Left lung (tissue), 10 donors: ENCODE data around the gene PLXNA3. TPM values are rescaled to one million over a fixed set of nuclear protein-coding genes. Genes with fewer than 3 reads are reported as not detected.

ENCODE experiments used
- ATAC-seq: fragments of 200-7000 bp; cut with Tn5 transposase; one replicate; pipeline ENCODE4 v1.9.1; 2020; ENCODE audit warnings: moderate library complexity
- DNase-seq, 4 donors: peaks; one replicate each; pipeline ENCODE4 v3.0.0-alpha.2; 2013 to 2020
- H3K27ac ChIP-seq, 2 donors: fragments of 200-600 bp; sonication (generic) in 1 of 2; one replicate each; pipeline versions ENCODE4 v1.5.0 to v1.8.0; 2020 to 2021
- H3K27me3 ChIP-seq, 2 donors: fragments of 200-600 bp; sonication (generic) in 1 of 2; one replicate each; pipeline versions ENCODE4 v1.5.0 to v1.8.0; 2020 to 2021
- H3K36me3 ChIP-seq, 2 donors: fragments of 200-600 bp; sonication (generic) in 1 of 2; one replicate each; pipeline versions ENCODE4 v1.5.0 to v1.8.0; 2020 to 2021
- H3K4me1 ChIP-seq, 2 donors: fragments of 200-600 bp; one replicate each; pipeline ENCODE4 v1.8.0; 2021
- H3K4me3 ChIP-seq, 2 donors: fragments of 200-600 bp; sonication (generic) in 1 of 2; one replicate each; pipeline versions ENCODE4 v1.5.0 to v1.8.0; 2020 to 2021; ENCODE audit warnings: mild to moderate bottlenecking in 1 of 2
- H3K9me3 ChIP-seq, 2 donors: fragments of 200-600 bp; sonication (generic) in 1 of 2; one replicate each; pipeline versions ENCODE4 v1.5.0 to v1.8.0; 2020 to 2021
- intact Hi-C, 2 donors: fragments of 100-400 bp; cut with DNase I; formaldehyde crosslinking; loops; one replicate each; pipeline versions ENCODE4 v1.11.2 to v1.14.2; 2022
- polyA plus RNA-seq, 6 donors: library from polyadenylated mRNA; unstranded; fragments of 120-200 nt; gene quantifications; one replicate each; pipeline ENCODE4 v1.2.1, GENCODE V29; 2013; ENCODE audit not compliant: insufficient read length in 6 of 6
- total RNA-seq, 2 donors: library from RNA; stranded (reverse); fragmentation: NEBNext Ultra II Directional; extraction: Animal tissue kit (Norgen Biotek cat#: 25700); gene quantifications; one replicate each; pipeline ENCODE4 v1.2.1, GENCODE V29; 2021
- TF ChIP-seq, protein P1 (sequence below), 2 donors: fragments of 200-600 bp; sonication (generic) in 1 of 2; IDR thresholded peaks; one replicate each; pipeline versions ENCODE4 v1.5.0 to v1.8.0; 2021; ENCODE audit warnings: antibody characterized with exemption in 2 of 2
- donor health status: DM: no; HTN: yes; CAD: no.
- donor health status: DM: no; HTN: no; CAD: no.

The PLXNA3 gene
- total and polyA plus RNA-seq, 8 donors: 48.7 to 83.6 (median 60.9) TPM

DNA sequence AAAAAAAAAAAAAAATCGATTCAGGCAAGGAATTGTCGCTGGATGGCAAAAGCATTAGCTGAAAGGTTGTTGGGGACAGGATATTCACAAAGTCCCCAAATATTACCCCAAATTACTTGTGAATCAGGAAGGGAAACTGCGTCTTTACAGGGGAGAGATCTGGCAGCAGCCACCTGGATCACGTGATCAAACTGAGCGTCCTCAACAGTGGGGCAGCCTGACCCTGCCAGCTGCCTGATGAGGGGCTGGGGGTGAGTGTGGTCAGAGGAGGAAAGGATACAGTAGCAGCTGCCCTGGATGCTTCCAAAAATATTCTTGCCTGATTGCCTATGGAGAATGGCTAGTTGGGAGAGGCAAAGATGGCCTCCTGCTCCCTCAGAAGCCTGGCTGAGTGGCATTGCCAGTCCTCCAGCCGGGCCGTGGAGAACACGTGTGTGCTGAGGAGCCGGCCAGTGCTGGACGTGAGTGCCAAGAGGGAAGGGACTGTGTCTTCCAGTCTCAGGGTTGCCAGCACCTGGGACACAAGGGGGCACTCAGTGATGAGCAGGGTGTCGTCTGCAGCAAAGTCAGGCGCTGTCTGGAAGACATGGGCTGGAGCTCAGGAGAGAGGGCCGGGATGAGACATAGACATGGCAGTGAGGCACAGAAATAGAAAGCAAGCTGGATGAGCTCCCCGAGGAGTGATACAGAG lies 24.0 kb downstream of the PLXNA3 start:
- Histone ChIP-seq H3K27me3 (no peaks in the 10 kb centered on the region), H3K4me1 (peaks cover 6 to 32% of the 10 kb centered on the region in 2 donors), H3K4me3 (no peak overlapping the region), H3K9me3 (no peaks in the 10 kb centered on the region), H3K36me3 (peaks cover 0 to 8% of the 10 kb centered on the region in 2 donors), H3K27ac (no peak overlapping the region)
- intact Hi-C loops: no loop called here
- TF ChIP-seq, protein P1, sequence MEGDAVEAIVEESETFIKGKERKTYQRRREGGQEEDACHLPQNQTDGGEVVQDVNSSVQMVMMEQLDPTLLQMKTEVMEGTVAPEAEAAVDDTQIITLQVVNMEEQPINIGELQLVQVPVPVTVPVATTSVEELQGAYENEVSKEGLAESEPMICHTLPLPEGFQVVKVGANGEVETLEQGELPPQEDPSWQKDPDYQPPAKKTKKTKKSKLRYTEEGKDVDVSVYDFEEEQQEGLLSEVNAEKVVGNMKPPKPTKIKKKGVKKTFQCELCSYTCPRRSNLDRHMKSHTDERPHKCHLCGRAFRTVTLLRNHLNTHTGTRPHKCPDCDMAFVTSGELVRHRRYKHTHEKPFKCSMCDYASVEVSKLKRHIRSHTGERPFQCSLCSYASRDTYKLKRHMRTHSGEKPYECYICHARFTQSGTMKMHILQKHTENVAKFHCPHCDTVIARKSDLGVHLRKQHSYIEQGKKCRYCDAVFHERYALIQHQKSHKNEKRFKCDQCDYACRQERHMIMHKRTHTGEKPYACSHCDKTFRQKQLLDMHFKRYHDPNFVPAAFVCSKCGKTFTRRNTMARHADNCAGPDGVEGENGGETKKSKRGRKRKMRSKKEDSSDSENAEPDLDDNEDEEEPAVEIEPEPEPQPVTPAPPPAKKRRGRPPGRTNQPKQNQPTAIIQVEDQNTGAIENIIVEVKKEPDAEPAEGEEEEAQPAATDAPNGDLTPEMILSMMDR (IDR thresholded peaks at IDR 0.05): no peak
- DNase-seq (peak in 1 of 4 donors; percentile 27), ATAC-seq (no peak)

DNA sequence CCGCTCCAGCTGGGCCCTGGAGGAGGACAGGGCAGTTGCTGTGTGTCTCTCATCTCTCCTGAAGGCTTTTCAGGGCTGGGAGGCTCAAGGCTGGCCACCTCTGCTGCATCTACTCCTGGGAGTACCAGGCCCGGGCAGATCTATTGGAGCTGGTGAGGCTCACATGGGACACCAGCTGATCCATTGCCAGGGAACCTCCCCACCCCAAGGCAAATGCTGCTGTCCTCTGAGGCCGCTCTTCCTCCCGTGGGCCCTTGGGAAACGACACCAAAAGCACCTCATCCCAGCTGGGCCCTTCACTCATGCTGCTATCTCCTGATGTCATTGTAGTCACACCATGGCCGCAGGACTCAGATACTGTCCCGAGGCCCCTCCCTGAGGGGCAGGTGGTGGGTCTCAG lies 24.7 kb downstream of the PLXNA3 start:
- Histone ChIP-seq H3K27ac (no peak overlapping the region), H3K9me3 (no peaks in the 10 kb centered on the region), H3K27me3 (no peaks in the 10 kb centered on the region), H3K4me3 (no peak overlapping the region), H3K4me1 (peaks cover 6 to 40% of the 10 kb centered on the region in 2 donors), H3K36me3 (peaks cover 0 to 13% of the 10 kb centered on the region in 2 donors)
- TF ChIP-seq, protein P1 (IDR thresholded peaks at IDR 0.05): no peak
- DNase-seq (peak in 1 of 4 donors; percentile 23), ATAC-seq (no peak)
- intact Hi-C loops: no loop called here

DNA sequence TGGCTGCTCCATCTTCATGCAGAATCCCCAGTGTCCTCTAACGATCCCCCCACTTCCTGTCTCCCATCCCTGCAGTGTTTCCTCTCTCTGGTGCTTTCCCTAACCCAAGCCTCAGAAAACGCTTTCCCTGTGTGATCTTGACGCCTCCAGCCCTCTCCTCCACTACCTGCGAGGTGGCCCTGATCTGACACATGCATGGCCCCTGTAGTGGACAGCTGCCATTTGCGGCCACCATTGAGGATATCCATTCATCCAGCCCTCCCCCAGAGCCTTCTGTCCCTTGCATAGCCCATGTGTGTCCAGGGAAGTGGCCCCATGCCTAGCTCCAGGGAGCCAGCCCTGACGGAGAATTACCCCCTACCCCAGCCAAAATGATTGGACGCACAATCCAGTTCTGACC lies 25.2 kb downstream of the PLXNA3 start:
- no peaks in the 10 kb centered on the region for H3K9me3 ChIP-seq
- peaks cover 0 to 17% of the 10 kb centered on the region in 2 donors for H3K36me3 ChIP-seq
- intact Hi-C loops: no loop called here
- H3K27me3 ChIP-seq: no peaks in the 10 kb centered on the region
- peaks cover 6 to 37% of the 10 kb centered on the region in 2 donors for H3K4me1 ChIP-seq
- DNase-seq (no peak), ATAC-seq (no peak)
- TF ChIP-seq, protein P1 (IDR thresholded peaks at IDR 0.05): no peak
- H3K4me3 ChIP-seq: no peak overlapping the region
- H3K27ac ChIP-seq: no peak overlapping the region

DNA sequence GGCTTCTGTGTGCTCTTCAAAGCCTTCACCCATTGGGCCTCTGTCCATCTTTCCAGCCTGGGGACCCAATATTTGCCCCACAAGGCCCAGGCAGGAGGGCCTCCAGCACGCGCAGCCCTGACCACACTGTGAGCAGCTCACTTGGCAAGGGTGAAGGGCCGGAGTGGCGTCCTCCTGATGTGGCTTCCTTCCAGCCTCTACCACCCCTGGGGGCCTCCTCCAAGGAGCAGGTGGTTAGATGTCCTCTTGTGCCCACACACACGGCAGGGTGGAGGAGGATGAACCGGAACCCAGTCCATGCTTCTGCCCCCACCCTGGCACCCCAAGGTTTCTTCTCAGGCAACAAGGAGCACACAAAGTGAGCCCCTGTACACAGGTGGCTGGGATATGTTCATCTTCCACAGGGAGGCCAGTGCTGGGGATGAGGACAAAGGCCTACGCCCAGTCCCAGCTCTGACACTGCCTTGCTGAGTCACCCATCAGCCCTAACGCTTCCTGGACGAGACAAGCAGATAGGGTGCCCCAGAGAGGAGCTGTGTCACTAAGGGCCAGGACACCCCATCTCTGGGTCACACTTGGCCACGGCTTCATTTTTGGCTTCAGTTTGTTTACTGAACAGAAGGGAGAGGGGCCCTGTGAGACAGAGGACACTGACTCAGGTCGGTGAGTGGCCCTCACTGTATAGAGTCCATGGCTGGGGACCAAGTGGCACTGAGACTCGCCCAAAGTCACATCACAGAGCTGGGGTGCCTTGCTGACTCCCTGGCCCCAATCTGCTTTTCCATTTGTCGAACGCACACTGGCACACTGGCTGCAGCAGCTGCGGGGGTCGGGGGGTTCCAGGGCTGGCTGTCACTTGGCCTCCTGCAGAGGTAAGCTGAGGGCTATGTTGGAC lies 26.4 kb downstream of the PLXNA3 start:
- H3K4me1 ChIP-seq: peaks cover 6 to 45% of the 10 kb centered on the region in 2 donors
- H3K27ac ChIP-seq: no peak overlapping the region
- TF ChIP-seq, protein P1 (IDR thresholded peaks at IDR 0.05): no peak
- no peaks in the 10 kb centered on the region for H3K9me3 ChIP-seq
- peaks cover 0 to 17% of the 10 kb centered on the region in 2 donors for H3K36me3 ChIP-seq
- ATAC-seq (no peak), DNase-seq (no peak)
- peak overlapping the region in 1 of 2 donors; percentile 68 for H3K4me3 ChIP-seq
- H3K27me3 ChIP-seq: no peaks in the 10 kb centered on the region
- intact Hi-C loops: no loop called here
